GM12878 (cell line): ENCODE measurements around the gene MEI1. TPM values are rescaled to one million over a fixed set of nuclear protein-coding genes. Genes with fewer than 3 reads are reported as not detected.

ENCODE experiments used
- ATAC-seq: fragments of 200-7000 bp; cut with Tn5 transposase; 3 replicates; pipeline ENCODE4 v1.9.1; 2020; ENCODE audit warnings: mild to moderate bottlenecking, moderate library complexity
- BruUV-seq: library from RNA; stranded (reverse); fragments of 400-500 nt; replicated peaks from 2 replicates; lab custom pipeline; 2021; lab: Mats Ljungman, UMichigan
- CTCF ChIA-PET: fragments of 300-600 bp; sonication (Branson Sonifier 250); formaldehyde crosslinking; extraction: SDS; loops from one replicate; lab custom pipeline; 2021; ENCODE audit warnings: inconsistent platforms; lab: Yijun Ruan, JAX
- POLR2A ChIA-PET: fragments of 350-600 bp; formaldehyde crosslinking; extraction: SDS; loops from one replicate; lab custom pipeline; 2021; ENCODE audit warnings: inconsistent platforms; lab: Charles Lee
- RAD21 ChIA-PET: fragments of 300-600 bp; sonication (Branson Sonifier 250); formaldehyde crosslinking; loops from one replicate; lab custom pipeline; 2023; ENCODE audit warnings: antibody characterized with exemption; ENCODE audit not compliant: unreplicated experiment; lab: Charles Lee
- SMC1A ChIA-PET: fragments of 300-600 bp; sonication (Branson Sonifier 250); formaldehyde crosslinking; loops from one replicate; lab custom pipeline; 2023; ENCODE audit not compliant: unreplicated experiment, uncharacterized antibody; lab: Charles Lee
- DNase-seq: peaks from one replicate; pipeline ENCODE4 v3.0.0-alpha.2; 2011; ENCODE audit warnings: low read depth, low spot score
- FAIRE-seq: peaks from 3 replicates; lab custom pipeline; 2011; peaks lifted over from hg19 to GRCh38; lab: Jason Lieb, UNC
- H2AFZ ChIP-seq: 2 replicates; pipeline ENCODE4 v1.6.0; 2011; ENCODE audit warnings: low read depth, low read length, control low read depth; ENCODE audit not compliant: control insufficient read depth
- H3K27ac ChIP-seq: 2 replicates; pipeline ENCODE4 v1.5.1; 2011; ENCODE audit warnings: control low read depth; ENCODE audit not compliant: control insufficient read depth, insufficient read depth
- H3K27me3 ChIP-seq, 2 experiments: replicated peaks in 1 of 2; 2 replicates each; pipeline versions ENCODE4 v1.6.0 to v1.6.1; 2011; ENCODE audit warnings: low read length in 1 of 2; ENCODE audit not compliant: control insufficient read depth in 2 of 2, insufficient read depth in 2 of 2
- H3K36me3 ChIP-seq, 2 experiments: 2 replicates each; pipeline ENCODE4 v1.5.1; 2011; ENCODE audit warnings: low read length in 1 of 2; ENCODE audit not compliant: control insufficient read depth in 2 of 2, insufficient read depth in 2 of 2
- H3K4me1 ChIP-seq: 2 replicates; pipeline ENCODE4 v1.6.1; 2011; ENCODE audit warnings: mild to moderate bottlenecking, low read length, moderate library complexity, mixed read lengths; ENCODE audit not compliant: control insufficient read depth, insufficient read depth
- H3K4me2 ChIP-seq: 2 replicates; pipeline ENCODE4 v1.6.0; 2011; ENCODE audit warnings: control low read depth; ENCODE audit not compliant: control insufficient read depth, insufficient read depth
- H3K4me3 ChIP-seq: fragments of 200-600 bp; sonication (generic); 2 replicates; pipeline ENCODE4 v1.5.1; 2016
- H3K79me2 ChIP-seq: 2 replicates; pipeline ENCODE4 v1.6.0; 2011; ENCODE audit warnings: low read length; ENCODE audit not compliant: control insufficient read depth, insufficient read depth
- H3K9ac ChIP-seq: 2 replicates; pipeline ENCODE4 v1.8.0; 2011; ENCODE audit warnings: low read length, control low read depth, mixed read lengths; ENCODE audit not compliant: control insufficient read depth, insufficient read depth
- H3K9me3 ChIP-seq: replicated peaks from 3 replicates; pipeline ENCODE4 v1.5.1; 2011; ENCODE audit warnings: mild to moderate bottlenecking, low read length; ENCODE audit not compliant: control insufficient read depth, insufficient read depth
- H4K20me1 ChIP-seq: 2 replicates; pipeline ENCODE4 v1.6.0; 2011; ENCODE audit not compliant: control insufficient read depth, insufficient read depth
- ATF7 ChIP-seq: fragments of 450-650 bp; IDR thresholded peaks from 2 replicates; pipeline ENCODE4 v1.6.1; 2016; ENCODE audit warnings: low read depth, mild to moderate bottlenecking
- CHD1 ChIP-seq: IDR thresholded peaks from 2 replicates; pipeline ENCODE4 v1.6.1; 2012; ENCODE audit warnings: low read depth, low read length, improper control_type of control experiment
- CHD4 ChIP-seq: fragments of 200-600 bp; sonication (generic); IDR thresholded peaks from 2 replicates; pipeline ENCODE4 v1.6.1; 2016; ENCODE audit warnings: mild to moderate bottlenecking
- E2F8 ChIP-seq: fragments of 450-650 bp; IDR thresholded peaks from 2 replicates; pipeline ENCODE4 v1.6.1; 2018; ENCODE audit warnings: mild to moderate bottlenecking, low read depth, moderate library complexity; ENCODE audit not compliant: partially characterized antibody
- MEF2B ChIP-seq: fragments of 450-650 bp; IDR thresholded peaks from 2 replicates; pipeline ENCODE4 v1.6.1; 2018; ENCODE audit warnings: mild to moderate bottlenecking, moderate library complexity; ENCODE audit not compliant: partially characterized antibody, poor library complexity, severe bottlenecking
- NFIC ChIP-seq: IDR thresholded peaks from 2 replicates; pipeline ENCODE4 v1.6.1; 2012; ENCODE audit warnings: low read depth, mild to moderate bottlenecking, inconsistent platforms, low read length, moderate library complexity
- RAD21 ChIP-seq: IDR thresholded peaks from 2 replicates; pipeline ENCODE4 v1.6.1; 2011; ENCODE audit warnings: mild to moderate bottlenecking, low read depth, low read length, moderate library complexity; ENCODE audit not compliant: insufficient read depth
- SREBF2 ChIP-seq: IDR thresholded peaks from 2 replicates; pipeline ENCODE4 v1.6.1; 2012; ENCODE audit warnings: mild to moderate bottlenecking, low read length
- WGBS: methylation state at CpG from one replicate; pipeline ENCODE4 v1.1.6; 2016; ENCODE audit warnings: low lambda C conversion rate; ENCODE audit not compliant: insufficient replicate concordance, insufficient coverage; ENCODE audit errors: missing lambda C conversion rate; 5-methylcytosine and 5-hydroxymethylcytosine counted together
- in situ Hi-C: fragments of 300-500 bp; cut with MboI; formaldehyde crosslinking; loops from 9 replicates; pipeline ENCODE4 v1.14.3; 2018; ENCODE audit warnings: mixed read lengths
- intact Hi-C: fragments of 100-400 bp; cut with micrococcal nuclease; formaldehyde crosslinking; loops from one replicate; pipeline ENCODE4 v1.14.2; 2022; ENCODE audit not compliant: unreplicated experiment
- polyA plus RNA-seq, 11 experiments: library from polyadenylated mRNA; depleted of rRNA in 4 of 11; unstranded in 6 of 11; stranded (reverse) in 5 of 11; fragments of >200 nt; fragmentation: Nextera tagmentation in 4 of 11; fragmentation: Illumina TruSeq in 1 of 11; extraction: Ambion mirVana in 4 of 11; extraction: Trizol in 1 of 11; gene quantifications; 1 replicate in 1 of 11; 2 replicates in 10 of 11; pipeline versions ENCODE4 v1.2.1 to v1.2.3, GENCODE V29; 2011 to 2016; ENCODE audit warnings: inconsistent platforms in 2 of 11, missing spikeins in 2 of 11, low read depth in 1 of 11
- total RNA-seq, 4 experiments: library from RNA; depleted of rRNA in 3 of 4; stranded (reverse); fragments of >200 nt in 3 of 4; fragmentation: Illumina TruSeq in 1 of 4; extraction: Trizol in 1 of 4; gene quantifications; 2 replicates each; pipeline versions ENCODE4 v1.2.1 to v1.2.3, GENCODE V29; 2013 to 2021
- TF ChIP-seq, protein P1 (sequence below): IDR thresholded peaks from 2 replicates; pipeline ENCODE4 v1.6.1; 2012; ENCODE audit warnings: mild to moderate bottlenecking, low read depth, low read length
- TF ChIP-seq, protein P2 (sequence below): IDR thresholded peaks from 2 replicates; pipeline ENCODE4 v1.6.1; 2011; ENCODE audit warnings: borderline replicate concordance, low read depth, mild to moderate bottlenecking, moderate library complexity, mixed read lengths, low read length; ENCODE audit not compliant: insufficient read depth; ENCODE audit errors: extremely low read length

Gene MEI1
- total and polyA plus RNA-seq, 10 of the 15 experiments (the other 5 are each of a cell fraction or from before 2014, with no cell fraction given), result 27.9 to 48.9 (median 35.8) TPM

- H3K36me3 ChIP-seq, result peaks cover 0 to 4% of the 10 kb centered on the region in 2 experiments; a peak in 1 of 4 replicates
- 99% methylated on average over 3 of the region's 3 CpGs for WGBS
- no peak overlapping the region for H3K4me3 ChIP-seq
- ChIA-PET CTCF (interaction anchor here (0.7 kb wide), 1 partner anchor 29 kb away, joined by 3 read pairs; no protein-coding TSS in a partner anchor), SMC1A (no interaction called here), POLR2A (interaction anchor here (0.5 to 2.9 kb wide), 4 partner anchors 9 to 110 kb away, joined by 3 to 15 read pairs (median 6); partner anchors contain the start of genes CCDC134, DESI1, MEI1 and XRCC6), RAD21 (interaction anchor here (0.6 to 0.9 kb wide), 2 partner anchors 56 to 234 kb away, joined by 3 read pairs; no protein-coding TSS in a partner anchor)
- no peak overlapping the region for H2AFZ ChIP-seq
- no peaks in the 10 kb centered on the region for H4K20me1 ChIP-seq
- H3K9ac ChIP-seq, result no peak overlapping the region
- DNase-seq (no peak), FAIRE-seq (no peak)
- in situ Hi-C loops, result no loop called here
- no TSS peak for BruUV-seq
- H3K79me2 ChIP-seq, result peaks cover 37% of the 10 kb centered on the region
- H3K4me1 ChIP-seq, result peaks cover 3% of the 10 kb centered on the region; the same call in 1 of the 2 replicates
- H3K27me3 ChIP-seq, result no peaks in the 10 kb centered on the region
- H3K27ac ChIP-seq, result no peak overlapping the region
- H3K4me2 ChIP-seq, result 0 out of 2 replicates have a peak overlapping the region, but pooled peaks have one; percentile 8
- TF ChIP-seq, protein P1, sequence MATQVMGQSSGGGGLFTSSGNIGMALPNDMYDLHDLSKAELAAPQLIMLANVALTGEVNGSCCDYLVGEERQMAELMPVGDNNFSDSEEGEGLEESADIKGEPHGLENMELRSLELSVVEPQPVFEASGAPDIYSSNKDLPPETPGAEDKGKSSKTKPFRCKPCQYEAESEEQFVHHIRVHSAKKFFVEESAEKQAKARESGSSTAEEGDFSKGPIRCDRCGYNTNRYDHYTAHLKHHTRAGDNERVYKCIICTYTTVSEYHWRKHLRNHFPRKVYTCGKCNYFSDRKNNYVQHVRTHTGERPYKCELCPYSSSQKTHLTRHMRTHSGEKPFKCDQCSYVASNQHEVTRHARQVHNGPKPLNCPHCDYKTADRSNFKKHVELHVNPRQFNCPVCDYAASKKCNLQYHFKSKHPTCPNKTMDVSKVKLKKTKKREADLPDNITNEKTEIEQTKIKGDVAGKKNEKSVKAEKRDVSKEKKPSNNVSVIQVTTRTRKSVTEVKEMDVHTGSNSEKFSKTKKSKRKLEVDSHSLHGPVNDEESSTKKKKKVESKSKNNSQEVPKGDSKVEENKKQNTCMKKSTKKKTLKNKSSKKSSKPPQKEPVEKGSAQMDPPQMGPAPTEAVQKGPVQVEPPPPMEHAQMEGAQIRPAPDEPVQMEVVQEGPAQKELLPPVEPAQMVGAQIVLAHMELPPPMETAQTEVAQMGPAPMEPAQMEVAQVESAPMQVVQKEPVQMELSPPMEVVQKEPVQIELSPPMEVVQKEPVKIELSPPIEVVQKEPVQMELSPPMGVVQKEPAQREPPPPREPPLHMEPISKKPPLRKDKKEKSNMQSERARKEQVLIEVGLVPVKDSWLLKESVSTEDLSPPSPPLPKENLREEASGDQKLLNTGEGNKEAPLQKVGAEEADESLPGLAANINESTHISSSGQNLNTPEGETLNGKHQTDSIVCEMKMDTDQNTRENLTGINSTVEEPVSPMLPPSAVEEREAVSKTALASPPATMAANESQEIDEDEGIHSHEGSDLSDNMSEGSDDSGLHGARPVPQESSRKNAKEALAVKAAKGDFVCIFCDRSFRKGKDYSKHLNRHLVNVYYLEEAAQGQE, result no peak
- TF ChIP-seq CHD4 (no peak), ATF7 (no peak), MEF2B (no peak), E2F8 (no peak), SREBF2 (no peak), CHD1 (no peak), RAD21 (no peak), NFIC (no peak)
- TF ChIP-seq, protein P2, sequence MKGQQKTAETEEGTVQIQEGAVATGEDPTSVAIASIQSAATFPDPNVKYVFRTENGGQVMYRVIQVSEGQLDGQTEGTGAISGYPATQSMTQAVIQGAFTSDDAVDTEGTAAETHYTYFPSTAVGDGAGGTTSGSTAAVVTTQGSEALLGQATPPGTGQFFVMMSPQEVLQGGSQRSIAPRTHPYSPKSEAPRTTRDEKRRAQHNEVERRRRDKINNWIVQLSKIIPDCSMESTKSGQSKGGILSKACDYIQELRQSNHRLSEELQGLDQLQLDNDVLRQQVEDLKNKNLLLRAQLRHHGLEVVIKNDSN, result no peak
- TF ChIP-seq, all 136 proteins: peak for 0
- intact Hi-C loops, result no loop called here
- no peak for ATAC-seq
- H3K9me3 ChIP-seq, result no peaks in the 10 kb centered on the region
These were observed 8.8 kb upstream of the MEI1 start for GRCh38 chr22:41690476-41690875.
